Smooth muscle cell (in vitro differentiated cells): Measurements from ENCODE around the gene ARHGAP25. TPM values are rescaled to one million over a fixed set of nuclear protein-coding genes. Genes with fewer than 3 reads are reported as not detected.
"Not testable (repeated sequence)": the region's sequence is repeated elsewhere in the genome, so short reads cannot be mapped to it uniquely, and the experiment has no call there.

Source experiments
- DNase-seq: peaks from one replicate; lab custom pipeline; 2025; ENCODE audit not compliant: unreplicated experiment; lab: John Stamatoyannopoulos, UW
- H2AFZ ChIP-seq: fragments of 200-600 bp; sonication (generic); 2 replicates; pipeline ENCODE4 v1.6.0; 2016; ENCODE audit warnings: antibody characterized with exemption, low read depth, mild to moderate bottlenecking
- H3F3A ChIP-seq: fragments of 200-600 bp; sonication (generic); 2 replicates; pipeline ENCODE4 v1.6.0; 2017; ENCODE audit warnings: antibody characterized with exemption, low read depth
- H3K27ac ChIP-seq: fragments of 200-600 bp; sonication (generic); 2 replicates; pipeline ENCODE4 v1.5.1; 2016; ENCODE audit warnings: low read depth, mild to moderate bottlenecking
- H3K27me3 ChIP-seq: fragments of 200-600 bp; sonication (generic); 2 replicates; pipeline ENCODE4 v1.6.1; 2016; ENCODE audit warnings: low read depth, mild to moderate bottlenecking
- H3K36me3 ChIP-seq: fragments of 200-600 bp; sonication (generic); 2 replicates; pipeline ENCODE4 v1.5.1; 2016; ENCODE audit warnings: low read depth
- H3K4me1 ChIP-seq: fragments of 200-600 bp; sonication (generic); 2 replicates; pipeline ENCODE4 v1.5.1; 2016; ENCODE audit warnings: low read depth
- H3K4me2 ChIP-seq: fragments of 200-600 bp; sonication (generic); 2 replicates; pipeline ENCODE4 v1.6.0; 2016; ENCODE audit warnings: mild to moderate bottlenecking
- H3K4me3 ChIP-seq: fragments of 200-600 bp; sonication (generic); 2 replicates; pipeline ENCODE4 v1.5.1; 2016; ENCODE audit warnings: mild to moderate bottlenecking
- H3K79me2 ChIP-seq: fragments of 200-600 bp; sonication (generic); 2 replicates; pipeline ENCODE4 v1.6.0; 2016; ENCODE audit warnings: low read depth, mild to moderate bottlenecking
- H3K9ac ChIP-seq: fragments of 200-600 bp; sonication (generic); 2 replicates; pipeline ENCODE4 v1.6.0; 2016; ENCODE audit warnings: low read depth
- H3K9me3 ChIP-seq: fragments of 200-600 bp; sonication (generic); replicated peaks from 2 replicates; pipeline ENCODE4 v1.5.1; 2016; ENCODE audit warnings: low read depth
- H4K20me1 ChIP-seq: fragments of 200-600 bp; sonication (generic); 2 replicates; pipeline ENCODE4 v1.6.0; 2016; ENCODE audit warnings: low read depth
- WGBS: methylation state at CpG from one replicate; pipeline ENCODE4 v1.1.7; 2016; ENCODE audit warnings: low lambda C conversion rate; 5-methylcytosine and 5-hydroxymethylcytosine counted together
- polyA plus RNA-seq: library from polyadenylated mRNA; unstranded; fragments of >200 nt; fragmentation: Nextera tagmentation; extraction: Ambion mirVana; gene quantifications from 2 replicates; pipeline ENCODE4 v1.2.1, GENCODE V29; 2016
- total RNA-seq: library from RNA; depleted of rRNA; stranded (reverse); fragments of >200 nt; gene quantifications from 2 replicates; pipeline ENCODE4 v1.2.3, GENCODE V29; 2014
- TF ChIP-seq, protein P1 (sequence below): fragments of 200-600 bp; sonication (generic); IDR thresholded peaks from 2 replicates; pipeline ENCODE4 v1.5.1; 2017; ENCODE audit warnings: borderline replicate concordance, mild to moderate bottlenecking, antibody characterized with exemption; ENCODE audit not compliant: insufficient read depth, poor library complexity, severe bottlenecking

Gene ARHGAP25
- total and polyA plus RNA-seq, 2 experiments from 2014 or later: 1.5 to 2.0 TPM

- no peak overlapping the region for H3K4me3 ChIP-seq
- no peak overlapping the region for H3K9ac ChIP-seq
- H2AFZ ChIP-seq: no peak overlapping the region
- H3K27ac ChIP-seq: no peak overlapping the region
- TF ChIP-seq, protein P1, sequence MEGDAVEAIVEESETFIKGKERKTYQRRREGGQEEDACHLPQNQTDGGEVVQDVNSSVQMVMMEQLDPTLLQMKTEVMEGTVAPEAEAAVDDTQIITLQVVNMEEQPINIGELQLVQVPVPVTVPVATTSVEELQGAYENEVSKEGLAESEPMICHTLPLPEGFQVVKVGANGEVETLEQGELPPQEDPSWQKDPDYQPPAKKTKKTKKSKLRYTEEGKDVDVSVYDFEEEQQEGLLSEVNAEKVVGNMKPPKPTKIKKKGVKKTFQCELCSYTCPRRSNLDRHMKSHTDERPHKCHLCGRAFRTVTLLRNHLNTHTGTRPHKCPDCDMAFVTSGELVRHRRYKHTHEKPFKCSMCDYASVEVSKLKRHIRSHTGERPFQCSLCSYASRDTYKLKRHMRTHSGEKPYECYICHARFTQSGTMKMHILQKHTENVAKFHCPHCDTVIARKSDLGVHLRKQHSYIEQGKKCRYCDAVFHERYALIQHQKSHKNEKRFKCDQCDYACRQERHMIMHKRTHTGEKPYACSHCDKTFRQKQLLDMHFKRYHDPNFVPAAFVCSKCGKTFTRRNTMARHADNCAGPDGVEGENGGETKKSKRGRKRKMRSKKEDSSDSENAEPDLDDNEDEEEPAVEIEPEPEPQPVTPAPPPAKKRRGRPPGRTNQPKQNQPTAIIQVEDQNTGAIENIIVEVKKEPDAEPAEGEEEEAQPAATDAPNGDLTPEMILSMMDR: no peak
- H3K4me2 ChIP-seq: no peak overlapping the region
- no peaks in the 10 kb centered on the region for H3F3A ChIP-seq
- H3K9me3 ChIP-seq: no peaks in the 10 kb centered on the region
- DNase-seq: no peak
- H3K4me1 ChIP-seq: no peaks in the 10 kb centered on the region
- no peaks in the 10 kb centered on the region for H3K36me3 ChIP-seq
- H4K20me1 ChIP-seq: no peaks in the 10 kb centered on the region
- no peaks in the 10 kb centered on the region for H3K27me3 ChIP-seq
- H3K79me2 ChIP-seq: no peaks in the 10 kb centered on the region
Observed at GRCh38 chr2:68798569-68798968, 64.0 kb downstream of the ARHGAP25 start.

DNA sequence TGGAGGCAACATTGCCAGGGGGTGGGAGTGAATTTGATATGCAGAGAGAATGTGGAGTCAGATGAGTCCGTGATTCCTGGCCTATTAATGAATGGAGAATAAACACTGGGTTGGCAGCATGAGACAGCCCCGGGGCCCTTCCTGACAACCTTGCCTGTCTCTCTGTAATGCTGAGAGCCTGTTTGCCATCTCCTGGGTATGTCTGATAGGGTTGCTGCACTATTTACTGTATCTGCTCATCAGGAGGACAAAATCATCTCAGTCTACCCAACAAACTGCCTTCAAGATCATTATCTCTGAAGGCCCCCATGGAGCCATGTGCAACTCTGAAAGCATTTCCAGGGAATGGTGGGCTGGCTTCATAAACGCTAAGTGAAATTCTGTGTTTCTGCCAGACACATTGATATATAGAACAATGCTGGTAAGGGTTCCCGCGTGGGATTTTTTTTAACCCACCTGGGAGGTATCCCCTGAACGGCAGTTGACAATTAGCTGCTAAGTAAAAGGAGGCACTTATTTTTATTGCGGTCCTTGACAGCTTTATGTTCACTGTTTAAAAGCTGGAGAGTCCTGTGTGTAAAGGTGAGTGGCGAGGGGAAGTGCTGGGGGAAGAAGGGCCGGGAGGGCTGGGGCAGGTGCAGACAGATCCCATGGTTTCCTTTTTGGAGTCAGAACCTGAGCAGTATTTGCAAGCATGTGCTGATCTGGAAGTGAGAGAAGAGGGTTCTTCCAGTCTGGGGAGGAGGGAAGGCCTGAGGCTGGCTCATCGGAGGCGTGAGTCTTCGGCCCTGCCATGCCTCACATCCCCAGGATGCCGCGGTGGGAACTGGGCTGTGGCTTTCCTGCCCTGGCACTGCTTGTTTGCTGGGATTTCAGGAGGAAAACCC is 64.8 kb downstream of the ARHGAP25 start:
- no peak for DNase-seq
- Histone ChIP-seq H3K9me3 (no peaks in the 10 kb centered on the region), H3K79me2 (no peaks in the 10 kb centered on the region), H4K20me1 (no peaks in the 10 kb centered on the region), H3K27ac (no peak overlapping the region), H3K4me1 (no peaks in the 10 kb centered on the region), H3K27me3 (no peaks in the 10 kb centered on the region), H2AFZ (no peak overlapping the region), H3F3A (no peaks in the 10 kb centered on the region), H3K4me3 (no peak overlapping the region), H3K9ac (no peak overlapping the region), H3K4me2 (no peak overlapping the region), H3K36me3 (no peaks in the 10 kb centered on the region)
- TF ChIP-seq, protein P1: no peak
- 75% methylated on average over 14 of the region's 14 CpGs for WGBS

DNA sequence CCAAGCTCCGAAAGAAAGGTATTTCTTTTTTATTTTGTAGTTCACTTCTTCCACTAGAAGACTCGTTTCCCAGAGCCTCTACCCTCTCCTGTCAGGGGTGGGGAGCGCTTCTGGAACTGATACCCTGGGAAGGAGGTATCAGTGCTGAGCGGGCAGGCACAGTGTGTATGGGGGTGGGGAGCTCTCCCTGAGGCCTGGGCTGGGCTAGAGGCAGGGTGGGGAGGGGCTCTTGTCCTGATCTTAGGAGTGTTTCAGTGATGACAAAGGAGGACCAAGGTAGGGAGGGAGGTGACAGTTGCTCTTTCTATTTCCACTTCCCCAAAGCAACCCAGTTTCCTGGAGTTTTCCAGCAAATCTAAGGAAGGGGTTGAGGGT is 65.4 kb downstream of the ARHGAP25 start:
- H3K4me2 ChIP-seq: no peak overlapping the region
- no peak overlapping the region for H3K9ac ChIP-seq
- no peak overlapping the region for H3K4me3 ChIP-seq
- H2AFZ ChIP-seq: no peak overlapping the region
- H3K9me3 ChIP-seq: no peaks in the 10 kb centered on the region
- H4K20me1 ChIP-seq: no peaks in the 10 kb centered on the region
- WGBS: 72% methylated on average over 4 of the region's 4 CpGs
- no peaks in the 10 kb centered on the region for H3K4me1 ChIP-seq
- no peaks in the 10 kb centered on the region for H3K79me2 ChIP-seq
- TF ChIP-seq, protein P1: no peak
- H3K27ac ChIP-seq: no peak overlapping the region
- no peak for DNase-seq
- H3K36me3 ChIP-seq: no peaks in the 10 kb centered on the region
- H3F3A ChIP-seq: no peaks in the 10 kb centered on the region
- H3K27me3 ChIP-seq: no peaks in the 10 kb centered on the region

DNA sequence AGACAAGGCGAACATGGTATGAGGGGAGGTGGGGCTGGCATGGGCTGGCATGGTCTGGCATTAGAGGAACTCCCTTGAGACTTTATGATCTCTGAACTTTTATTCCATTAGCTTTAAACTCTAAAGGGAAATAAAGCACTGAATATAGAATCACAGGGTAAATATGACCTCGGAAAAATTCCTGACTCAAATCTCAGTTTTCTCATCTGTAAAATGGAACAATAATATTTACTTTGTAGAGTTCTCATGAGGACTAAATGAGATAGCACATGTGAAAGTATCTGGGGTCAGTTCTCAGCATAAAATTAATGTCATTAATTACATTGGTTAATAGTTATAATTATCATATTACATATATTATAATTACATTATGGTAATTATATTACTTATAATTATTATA is 65.9 kb downstream of the ARHGAP25 start:
- H4K20me1 ChIP-seq: no peaks in the 10 kb centered on the region
- no peaks in the 10 kb centered on the region for H3K36me3 ChIP-seq
- H2AFZ ChIP-seq: no peak overlapping the region
- H3K27ac ChIP-seq: no peak overlapping the region
- H3F3A ChIP-seq: no peaks in the 10 kb centered on the region
- DNase-seq: no peak
- 98% methylated on average over 2 of the region's 2 CpGs for WGBS
- no peak overlapping the region for H3K4me3 ChIP-seq
- no peaks in the 10 kb centered on the region for H3K79me2 ChIP-seq
- H3K9ac ChIP-seq: no peak overlapping the region
- H3K4me2 ChIP-seq: no peak overlapping the region
- TF ChIP-seq, protein P1: no peak
- H3K9me3 ChIP-seq: no peaks in the 10 kb centered on the region
- H3K4me1 ChIP-seq: no peaks in the 10 kb centered on the region
- no peaks in the 10 kb centered on the region for H3K27me3 ChIP-seq

- H3K4me2 ChIP-seq, H3K27me3 ChIP-seq, H3K27ac ChIP-seq, H3K9me3 ChIP-seq, H2AFZ ChIP-seq, H3F3A ChIP-seq, H3K36me3 ChIP-seq, H3K9ac ChIP-seq, H3K4me1 ChIP-seq, DNase-seq, H4K20me1 ChIP-seq, H3K79me2 ChIP-seq, H3K4me3 ChIP-seq: not testable (repeated sequence)
- 92% methylated on average over 9 of the region's 9 CpGs for WGBS
Observed at GRCh38 chr2:68802161-68802560, 67.5 kb downstream of the ARHGAP25 start.
